HG02798 (cell line): Measurements from ENCODE around the gene ASB18.

Source experiments
- ATAC-seq: cut with Tn5 transposase; IDR thresholded peaks from one replicate; pipeline ENCODE4 v1.9.1; 2021; ENCODE audit warnings: mild to moderate bottlenecking; ENCODE audit not compliant: unreplicated experiment, poor library complexity

ASB18 gene

GRCh38 chr2:236210536-236210935, 53.7 kb downstream of the ASB18 start:
- no peak for ATAC-seq

GRCh38 chr2:236209996-236210395, 54.2 kb downstream of the ASB18 start:
- no peak for ATAC-seq

GRCh38 chr2:236209535-236209934, 54.7 kb downstream of the ASB18 start:
- ATAC-seq, result no peak

GRCh38 chr2:236208019-236208926, 55.9 kb downstream of the ASB18 start:
- ATAC-seq, result no peak

GRCh38 chr2:236207472-236207871, 56.7 kb downstream of the ASB18 start:
- no peak for ATAC-seq

GRCh38 chr2:236205867-236206645, 58.1 kb downstream of the ASB18 start:
- ATAC-seq, result no peak

GRCh38 chr2:236204953-236205352, 59.3 kb downstream of the ASB18 start:
- no peak for ATAC-seq

- ATAC-seq, result no peak
Measured at GRCh38 chr2:236200378-236200777, 63.8 kb downstream of the ASB18 start.

GRCh38 chr2:236196366-236196765, 67.8 kb downstream of the ASB18 start:
- no peak for ATAC-seq

GRCh38 chr2:236195726-236196125, 68.5 kb downstream of the ASB18 start:
- ATAC-seq, result no peak

- ATAC-seq, result no peak
Measured at GRCh38 chr2:236194786-236195185, 69.4 kb downstream of the ASB18 start.

GRCh38 chr2:236193026-236193425, 71.2 kb downstream of the ASB18 start:
- no peak for ATAC-seq

GRCh38 chr2:236190674-236191073, 73.5 kb downstream of the ASB18 start:
- ATAC-seq, result no peak

- ATAC-seq, result no peak
Measured at GRCh38 chr2:236184701-236185100, 79.5 kb downstream of the ASB18 start.

- ATAC-seq, result no peak
Measured at GRCh38 chr2:236180831-236181453, 83.3 kb downstream of the ASB18 start.

GRCh38 chr2:236180076-236180816, 84.0 kb downstream of the ASB18 start:
- no peak for ATAC-seq

GRCh38 chr2:236179236-236180075, 84.8 kb downstream of the ASB18 start:
- no peak for ATAC-seq

GRCh38 chr2:236178890-236179235, 85.3 kb downstream of the ASB18 start:
- no peak for ATAC-seq
